Bronchus fibroblast of lung (primary cell): ENCODE measurements around the gene ECSCR. TPM values are rescaled to one million over a fixed set of nuclear protein-coding genes. Genes with fewer than 3 reads are reported as not detected.

ENCODE experiments used
- total RNA-seq: library from RNA; depleted of rRNA; stranded (reverse); fragments of >200 nt; gene quantifications from 2 replicates; pipeline ENCODE4 v1.2.3, GENCODE V29; 2015

The ECSCR gene, protein sequence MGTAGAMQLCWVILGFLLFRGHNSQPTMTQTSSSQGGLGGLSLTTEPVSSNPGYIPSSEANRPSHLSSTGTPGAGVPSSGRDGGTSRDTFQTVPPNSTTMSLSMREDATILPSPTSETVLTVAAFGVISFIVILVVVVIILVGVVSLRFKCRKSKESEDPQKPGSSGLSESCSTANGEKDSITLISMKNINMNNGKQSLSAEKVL
- total RNA-seq: 1.0 and 1.2 TPM in 2 replicates

DNA sequence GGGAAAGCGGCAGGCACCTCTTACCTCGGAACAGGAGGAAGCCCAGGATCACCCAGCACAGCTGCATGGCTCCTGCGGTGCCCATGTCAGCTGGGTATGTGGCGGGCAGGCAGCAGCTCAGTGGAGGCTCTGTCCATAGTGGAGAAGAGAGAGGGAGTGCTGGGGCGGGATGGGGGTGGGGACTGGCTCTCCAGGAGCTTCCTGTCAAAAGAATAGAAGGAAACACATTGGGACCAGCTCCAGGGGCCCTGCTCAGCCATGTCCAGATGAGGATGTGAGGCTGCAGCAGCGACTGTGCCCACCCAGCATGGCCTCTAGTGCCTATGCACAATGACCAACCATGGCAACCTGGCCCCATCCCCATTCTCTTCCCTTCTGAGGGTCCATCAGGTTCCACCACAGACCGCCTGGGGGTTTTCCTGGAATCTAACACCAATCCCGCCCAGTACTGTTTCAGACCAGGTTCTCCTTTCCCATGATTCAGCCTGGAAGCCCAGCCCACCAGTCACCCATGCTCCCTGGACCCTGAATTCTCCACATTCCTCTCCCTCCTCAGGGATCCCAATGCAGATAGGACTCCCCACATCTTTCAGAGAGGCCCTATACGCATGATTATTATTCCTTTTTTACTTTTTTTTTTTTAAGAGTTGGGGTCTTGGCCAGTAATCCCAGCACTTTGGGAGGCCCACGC is at the start of gene ECSCR:
Gene ECSCR (minus strand): TSS at position 158 of the 691 bp plus-strand sequence. CDS start 73 bp downstream, at position 85.

DNA sequence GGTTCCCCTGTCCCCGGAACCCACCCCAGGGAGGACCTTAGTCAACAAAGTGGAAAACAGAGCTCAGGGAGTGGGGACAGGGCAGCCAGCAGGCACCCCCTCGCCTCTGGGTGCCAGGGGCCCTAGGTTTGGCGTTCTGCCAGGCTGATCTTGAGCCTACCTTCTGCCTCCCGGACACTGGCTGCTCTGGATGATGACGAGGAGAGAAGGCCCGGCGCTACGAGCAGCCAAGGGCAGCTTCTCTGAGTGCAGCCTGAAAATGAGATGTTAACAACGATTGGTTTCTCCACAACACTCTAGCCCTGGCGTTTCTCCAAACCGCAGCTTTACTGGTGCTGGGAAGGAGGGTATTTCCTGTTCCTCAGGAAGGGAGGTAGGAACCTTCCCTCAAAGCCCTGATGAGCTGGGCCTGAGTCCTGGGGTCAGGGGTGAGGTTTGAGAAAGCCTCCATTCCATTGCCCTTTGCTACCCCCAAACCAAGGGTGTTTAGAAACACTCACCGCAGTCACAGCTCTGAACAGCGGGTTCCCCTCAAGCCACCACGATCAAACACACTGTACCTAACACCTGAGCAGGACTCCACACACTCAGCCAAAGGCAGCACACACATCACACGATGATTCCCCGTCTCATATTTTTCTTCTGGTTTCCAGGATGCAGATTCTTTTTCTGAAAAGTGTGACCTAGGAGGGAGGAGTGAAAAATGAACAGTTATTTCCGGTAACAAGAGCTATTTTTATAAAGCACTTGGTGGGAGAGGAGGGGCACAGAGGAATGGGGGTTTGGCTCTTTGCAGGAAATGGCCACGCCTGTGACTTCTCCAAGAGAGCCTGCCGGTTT is 19.7 kb upstream of the ECSCR start, which contains the start of gene STING1:
Gene STING1 (minus strand): TSS at position 709 of the 840 bp plus-strand sequence. CDS start 1,054 bp downstream, outside the sequence.

DNA sequence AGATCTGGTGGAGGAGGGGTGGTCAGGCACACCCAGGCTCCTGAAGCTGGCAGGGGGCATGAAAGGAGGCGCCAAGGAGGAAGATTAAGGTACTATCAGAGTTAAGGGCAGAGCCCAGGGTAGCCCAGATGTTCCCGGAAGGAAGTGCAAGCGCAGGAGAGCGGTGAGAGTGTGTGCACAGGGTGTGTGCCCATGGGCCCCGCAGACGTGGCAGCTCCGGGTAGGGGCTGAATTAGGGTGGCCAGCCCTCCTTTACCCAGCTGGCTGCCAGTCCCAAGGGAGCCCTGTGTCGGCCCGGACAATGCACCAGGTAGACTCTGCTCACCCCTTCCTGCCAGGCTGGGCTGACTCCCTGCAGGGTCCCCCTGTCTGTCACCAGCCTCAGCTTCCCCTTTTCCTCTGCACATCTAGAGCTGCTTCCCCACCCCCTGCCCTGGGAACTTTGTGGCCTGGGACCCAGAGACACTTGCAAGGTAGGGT is 8.3 kb upstream of the ECSCR start, which contains the start of gene SMIM33:
Gene SMIM33 (plus strand): TSS at position 184 of the 480 bp plus-strand sequence. CDS start 118 bp downstream, at position 302.

DNA sequence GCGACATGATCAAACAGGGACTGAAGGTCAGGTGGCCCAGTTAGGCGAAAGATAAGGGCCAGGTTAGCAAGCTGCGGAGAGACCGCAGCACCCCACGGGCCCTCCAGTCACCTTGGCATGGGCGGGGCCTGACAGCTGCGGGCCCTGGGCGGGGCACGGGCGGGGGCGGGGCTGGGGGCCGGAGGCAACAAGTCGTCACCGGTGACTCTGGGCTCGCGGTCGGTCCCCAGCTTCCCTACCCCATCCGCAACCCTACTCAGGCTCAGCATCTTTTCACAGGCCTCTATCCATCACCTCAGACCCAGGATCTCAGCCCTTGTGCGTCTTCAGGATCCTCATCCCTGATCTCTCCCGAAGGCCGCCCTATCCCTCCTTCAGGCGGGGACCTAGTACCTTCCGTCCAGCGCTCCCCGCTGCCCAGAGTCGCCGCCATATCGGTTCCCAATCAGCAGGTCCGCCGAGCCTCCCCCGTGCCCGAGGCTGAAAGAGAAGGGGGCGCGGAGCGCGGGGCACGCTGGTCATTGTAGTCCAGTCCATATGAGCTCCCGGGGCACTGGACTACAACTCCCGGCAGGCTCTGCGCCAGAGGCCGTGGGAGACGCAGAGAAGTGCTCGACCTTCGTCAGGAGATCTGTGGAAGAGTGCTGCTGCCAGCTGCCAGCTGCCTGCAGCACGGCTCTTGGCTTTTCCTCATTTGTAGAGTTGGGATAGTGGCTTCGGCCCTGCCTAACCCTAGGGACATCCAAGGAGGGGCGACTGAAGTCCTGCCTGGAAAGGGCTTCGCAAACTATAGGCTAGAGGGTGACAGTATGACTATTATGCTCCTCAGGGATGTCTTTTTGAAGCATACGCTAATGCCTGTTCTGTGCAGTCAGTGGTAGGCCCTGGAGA is 23.3 kb downstream of the ECSCR start, which contains the start of gene DNAJC18:
Gene DNAJC18 (minus strand): TSS at position 513 of the 891 bp plus-strand sequence. CDS start 80 bp downstream, at position 433.

DNA sequence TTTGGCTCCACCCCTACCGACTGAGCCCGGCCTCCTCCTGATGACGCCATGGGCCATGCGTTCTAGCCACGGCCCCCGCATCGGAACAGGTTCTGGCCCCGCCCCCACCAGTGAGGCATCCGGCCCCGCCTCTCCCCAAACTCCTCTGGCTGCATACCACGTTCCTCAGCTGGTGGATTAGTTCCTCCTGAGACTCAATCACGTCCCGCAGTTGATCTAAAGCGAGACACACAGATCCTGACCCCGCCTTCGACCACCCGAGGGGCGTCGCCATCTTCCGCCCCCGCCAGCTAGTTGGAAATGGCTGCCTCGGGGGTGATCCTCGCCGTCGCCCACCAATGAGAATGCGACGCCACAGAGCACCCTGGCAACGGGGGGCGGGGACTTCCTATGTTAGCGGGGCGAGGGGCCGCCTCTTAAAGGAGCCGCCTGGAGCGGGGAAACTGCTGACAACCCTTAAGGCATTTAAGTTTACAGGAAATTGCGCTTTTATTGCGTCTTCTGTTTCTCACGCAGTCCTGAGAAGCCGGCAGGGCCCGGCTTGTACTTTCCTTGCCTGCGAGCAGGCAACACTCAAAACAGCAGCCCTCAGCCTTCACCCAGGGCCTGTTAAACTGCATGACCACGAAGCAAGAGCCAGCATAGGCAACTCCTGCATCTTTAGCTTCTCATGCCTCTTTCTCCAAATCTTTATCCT is 58.6 kb downstream of the ECSCR start, which contains the start of gene SPATA24:
Gene SPATA24 (minus strand): TSS at position 303 of the 697 bp plus-strand sequence. CDS start 29 bp downstream, at position 274.

Other genes starting within 250 kb of the ECSCR start
- gene MATR3, start 169.0 kb downstream of the ECSCR start, total RNA-seq: 179 and 190 TPM in 2 replicates
- gene PAIP2, start 120.9 kb downstream of the ECSCR start, total RNA-seq: 44.2 and 46.4 TPM in 2 replicates
- gene SLC23A1, start 79.4 kb downstream of the ECSCR start, total RNA-seq: not detected in 2 replicates
- gene MZB1, start 72.8 kb downstream of the ECSCR start, total RNA-seq: not detected in 2 replicates
- gene PROB1, start 67.6 kb downstream of the ECSCR start, total RNA-seq: 1.2 and 1.5 TPM in 2 replicates
- gene SPATA24, start 58.7 kb downstream of the ECSCR start, total RNA-seq: 5.1 and 7.4 TPM in 2 replicates
- gene DNAJC18, start 23.2 kb downstream of the ECSCR start, total RNA-seq: 4.2 and 6.5 TPM in 2 replicates
- not detected in 2 replicates for gene SMIM33, start 8.3 kb upstream of the ECSCR start, total RNA-seq
- gene STING1, start 20.0 kb upstream of the ECSCR start, total RNA-seq: 51.0 and 51.4 TPM in 2 replicates
- gene UBE2D2, start 98.6 kb upstream of the ECSCR start, total RNA-seq: 136 and 150 TPM in 2 replicates
- gene CXXC5, start 185.6 kb upstream of the ECSCR start, total RNA-seq: 21.6 and 22.0 TPM in 2 replicates